Measurements from ENCODE around the gene ENTHD1.

Gene ENTHD1

DNA sequence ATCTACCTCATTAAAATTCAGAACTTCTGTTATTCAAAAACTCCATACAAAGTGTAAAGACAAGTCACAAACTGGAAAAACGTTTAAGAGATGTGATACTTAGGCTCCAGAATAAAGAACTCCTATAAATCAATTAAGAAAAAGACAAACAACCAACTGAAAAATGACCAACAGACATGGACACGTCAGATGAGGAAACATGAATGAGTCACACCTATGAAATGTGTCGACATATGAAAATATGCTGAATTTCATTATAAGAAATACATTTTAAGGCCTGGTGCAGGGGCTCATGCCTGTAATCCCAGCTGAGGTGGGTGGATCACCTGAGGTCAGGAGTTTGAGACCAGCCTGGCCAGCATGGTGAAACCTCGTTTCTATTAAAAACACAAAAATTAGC, 78.7 kb downstream of the ENTHD1 start:
- intact Hi-C loops (cut with DNase I) = no loop called here
- DNase-seq = no peak

DNA sequence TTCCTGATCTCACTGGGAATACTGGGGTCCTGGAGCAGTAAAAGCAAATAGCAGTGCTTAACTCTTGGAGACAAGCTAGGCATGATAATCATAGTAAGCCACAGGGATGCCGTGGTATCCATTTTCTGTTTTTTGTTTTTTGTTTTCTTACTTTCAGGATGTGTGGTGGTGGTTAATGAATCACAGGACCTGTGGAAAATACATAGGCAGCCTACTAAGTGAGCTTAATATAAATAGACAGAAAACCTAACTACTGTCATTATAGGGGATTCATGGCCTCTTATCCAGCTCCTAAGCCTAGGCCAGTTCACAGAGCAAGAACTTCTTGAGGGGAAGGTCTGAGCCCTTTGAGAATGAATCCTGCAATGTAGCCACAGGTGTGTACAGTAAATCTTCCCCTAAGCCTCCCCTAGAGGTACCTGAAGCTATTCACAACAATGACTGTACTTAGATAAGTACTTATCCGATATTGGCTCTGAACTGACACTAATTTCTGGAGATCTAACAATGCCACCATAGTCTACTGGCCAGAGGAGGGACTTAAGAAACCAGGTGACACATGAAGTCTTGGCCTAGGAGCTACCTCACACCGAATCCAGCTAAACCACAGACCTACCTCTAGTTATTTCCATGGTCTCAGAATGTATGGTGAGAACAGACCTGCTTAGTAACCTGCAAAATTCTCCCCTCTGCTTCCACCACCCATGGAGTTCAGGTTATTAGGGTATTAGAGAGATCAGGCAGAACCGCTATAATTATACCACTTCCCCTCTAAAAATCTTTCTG, 83.6 kb downstream of the ENTHD1 start:
- DNase-seq = no peak
- intact Hi-C loops (cut with DNase I) = no loop called here

DNA sequence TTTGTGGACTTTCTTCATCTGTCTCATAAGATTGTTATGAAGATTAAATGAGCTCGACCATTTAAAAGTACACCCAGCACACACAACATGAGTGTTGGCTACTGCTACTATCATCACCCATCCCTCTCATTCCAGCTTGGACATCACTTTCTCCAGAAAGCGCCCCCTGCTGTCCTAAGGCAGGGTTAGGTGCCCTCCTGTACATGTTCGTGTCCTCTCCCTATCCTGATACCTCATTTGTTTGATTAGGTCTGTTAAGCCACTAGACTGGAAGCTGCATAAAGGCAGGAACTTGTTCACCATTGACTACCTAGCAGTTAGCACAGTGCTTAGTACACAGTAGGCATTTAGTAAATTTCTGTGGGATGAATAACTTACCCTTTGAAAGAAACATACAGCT, 85.5 kb downstream of the ENTHD1 start:
- intact Hi-C loops (cut with DNase I) = no loop called here
- peak in 10 of 42 donors; percentile 4 to 53 (median 16) for DNase-seq

DNA sequence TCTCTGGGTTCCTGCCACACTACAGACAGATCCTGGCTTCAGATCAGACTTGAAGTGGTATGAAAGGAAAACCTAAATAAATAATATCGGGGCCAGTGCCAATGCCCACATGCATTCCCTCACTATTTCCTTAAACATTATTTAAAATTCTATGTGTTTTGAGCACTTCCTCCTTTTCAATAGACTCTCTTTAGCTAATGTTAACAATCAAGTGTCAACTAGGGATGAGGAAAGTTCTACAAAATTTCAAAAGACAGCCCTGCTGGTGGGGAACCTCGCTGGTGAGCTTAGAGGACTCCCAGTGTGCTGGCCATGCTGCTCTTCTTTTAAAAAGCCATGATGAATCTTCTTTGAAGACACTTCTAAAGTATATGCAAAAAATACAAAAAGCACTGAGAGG, 87.5 kb downstream of the ENTHD1 start:
- intact Hi-C loops (cut with DNase I) = no loop called here
- DNase-seq = no peak

DNA sequence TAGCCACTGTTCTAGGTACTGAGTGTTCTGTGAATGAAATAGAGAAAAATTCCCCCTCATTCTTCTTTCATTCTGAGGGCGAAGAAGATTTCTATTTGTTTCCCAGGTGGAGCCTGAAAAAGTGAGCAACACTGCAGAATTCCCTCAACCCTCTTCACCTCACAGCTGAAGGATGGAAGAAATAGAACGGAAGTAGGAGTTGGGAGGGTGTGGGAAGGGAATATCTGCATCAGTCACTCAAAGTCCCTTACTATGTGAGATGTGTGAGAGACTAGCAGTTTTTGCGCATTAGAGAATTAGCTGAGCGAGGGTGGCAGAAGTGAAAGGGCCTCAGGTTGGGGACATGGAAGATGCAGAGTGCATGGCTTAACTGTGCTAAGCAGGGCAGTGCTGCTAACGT, 88.4 kb downstream of the ENTHD1 start:
- DNase-seq = peak in 15 of 42 donors; percentile 2 to 57 (median 27)
- intact Hi-C loops (cut with DNase I) = no loop called here

DNA sequence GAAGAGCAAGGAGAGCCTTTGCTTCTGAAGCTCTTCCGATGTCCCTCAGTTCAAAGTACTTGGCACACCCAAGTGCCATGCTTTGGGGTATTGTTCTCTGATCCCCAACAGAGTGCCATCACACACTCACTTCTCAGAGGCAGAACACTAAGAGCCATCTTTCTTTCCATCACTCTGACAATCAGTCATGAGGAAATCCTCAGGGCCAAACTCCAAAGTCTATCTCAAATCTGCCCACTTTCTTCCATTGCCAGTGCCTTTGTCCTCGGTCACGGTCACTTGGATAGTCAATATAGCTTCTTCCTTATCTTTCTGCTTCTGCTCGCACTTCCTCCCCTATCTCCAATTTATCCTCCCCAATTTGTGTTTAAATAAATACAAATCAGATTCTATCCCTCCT, 90.9 kb downstream of the ENTHD1 start:
- intact Hi-C loops (cut with DNase I) = no loop called here
- no peak for DNase-seq

DNA sequence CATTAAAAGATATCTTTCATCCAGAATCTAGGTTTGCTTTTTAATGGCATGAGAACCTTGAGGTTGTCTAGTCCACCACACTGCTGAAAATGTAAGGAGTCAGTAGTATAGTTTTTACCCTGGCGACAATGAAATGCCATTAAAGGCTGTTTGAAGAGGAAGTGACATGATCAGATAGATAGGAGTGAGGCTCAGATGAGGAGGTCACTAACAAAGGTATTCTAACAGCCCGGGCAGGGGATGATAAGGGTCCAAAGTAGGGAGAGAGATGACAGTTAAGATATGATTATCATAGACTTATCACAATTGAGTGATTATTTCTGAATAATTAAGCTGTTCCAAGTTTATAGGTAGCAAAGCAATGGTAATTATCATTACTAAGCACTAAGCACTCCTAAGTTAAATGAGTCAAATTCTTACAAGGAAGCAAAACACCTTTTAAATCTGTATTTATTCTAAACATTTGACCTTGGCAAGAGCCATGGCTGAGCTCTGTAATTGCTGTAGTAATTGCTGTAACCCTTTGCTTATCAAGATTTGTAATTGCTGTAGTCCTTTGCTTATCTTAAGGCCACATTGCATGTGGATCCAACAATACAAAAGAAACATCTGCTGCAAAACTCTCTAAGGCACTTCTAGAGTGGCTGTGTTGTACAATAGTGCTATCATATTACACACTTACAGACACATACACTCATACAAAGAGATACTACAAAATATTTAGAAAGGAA, 92.6 kb downstream of the ENTHD1 start:
- intact Hi-C loops (cut with DNase I) = no loop called here
- no peak for DNase-seq

DNA sequence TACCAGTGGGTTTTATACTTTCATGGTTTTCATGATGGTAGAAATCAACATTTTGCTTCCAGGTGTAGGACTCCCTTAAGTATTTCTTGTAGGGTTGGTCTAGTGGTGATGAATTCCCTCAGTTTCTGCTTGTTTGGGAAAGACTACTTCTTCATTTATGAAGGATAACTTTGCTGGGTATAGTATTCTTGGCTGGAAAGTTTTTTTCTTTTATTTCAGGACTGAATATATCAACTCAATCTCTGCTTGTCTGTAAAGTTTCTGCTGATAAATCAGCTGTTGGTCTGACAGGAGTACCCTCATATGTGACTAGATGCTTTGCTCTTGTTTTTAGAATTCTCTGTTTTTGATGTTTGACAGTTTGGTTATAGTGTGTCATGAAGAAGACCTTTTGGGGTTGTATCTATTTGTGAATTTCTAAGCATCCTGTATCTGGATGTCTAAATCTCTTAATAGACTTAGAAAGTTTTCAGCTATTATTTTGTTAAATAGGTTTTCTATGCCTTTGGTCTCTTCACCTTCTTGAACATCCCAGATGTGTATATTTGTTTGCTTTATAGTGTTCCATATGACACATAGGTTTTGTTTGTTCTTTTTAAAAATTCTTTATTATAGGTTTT, 95.9 kb downstream of the ENTHD1 start:
- no peak for DNase-seq
- intact Hi-C loops (cut with DNase I) = no loop called here

DNA sequence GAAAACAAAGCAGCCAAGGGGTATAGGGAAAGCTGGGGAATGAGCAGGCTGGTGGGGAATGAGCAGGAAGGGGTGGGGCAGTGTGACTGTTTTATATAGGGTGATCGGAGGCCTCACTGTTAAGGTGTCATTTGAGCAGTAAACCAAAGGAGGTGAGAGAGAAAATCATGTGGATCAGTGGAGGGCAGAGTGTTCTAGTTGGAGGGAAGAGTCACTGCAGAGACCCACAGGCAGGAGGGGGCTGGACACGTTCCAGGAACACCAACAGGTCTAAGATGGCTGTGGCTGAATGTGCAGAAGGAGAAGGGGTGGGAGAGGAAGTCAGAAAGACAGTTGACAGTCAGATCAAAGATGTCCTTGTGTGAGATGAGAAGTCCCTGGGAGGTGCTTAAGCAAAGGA, 103.8 kb downstream of the ENTHD1 start:
- DNase-seq = no peak
- intact Hi-C loops (cut with DNase I) = no loop called here

DNA sequence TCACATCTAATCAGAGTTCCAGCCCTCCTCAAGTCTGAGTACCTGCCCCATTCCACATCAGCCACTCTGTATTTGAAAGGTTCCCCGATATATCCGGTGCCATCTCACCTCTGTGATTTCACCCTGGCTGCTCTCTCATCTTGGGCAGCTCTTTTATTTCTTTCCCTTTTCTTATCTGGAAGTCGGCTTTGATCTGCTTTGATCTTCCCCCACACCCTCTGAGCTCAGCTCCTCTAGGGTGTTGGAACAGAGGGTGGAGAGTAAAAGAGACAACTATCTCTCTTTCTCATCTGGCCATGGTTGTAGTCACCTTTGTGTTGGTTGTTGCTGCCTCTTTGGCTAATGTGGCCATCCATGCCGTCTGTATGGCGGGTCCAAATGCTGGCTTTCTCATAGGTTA, 108.3 kb downstream of the ENTHD1 start:
- no peak for DNase-seq
- intact Hi-C loops (cut with DNase I) = no loop called here

DNA sequence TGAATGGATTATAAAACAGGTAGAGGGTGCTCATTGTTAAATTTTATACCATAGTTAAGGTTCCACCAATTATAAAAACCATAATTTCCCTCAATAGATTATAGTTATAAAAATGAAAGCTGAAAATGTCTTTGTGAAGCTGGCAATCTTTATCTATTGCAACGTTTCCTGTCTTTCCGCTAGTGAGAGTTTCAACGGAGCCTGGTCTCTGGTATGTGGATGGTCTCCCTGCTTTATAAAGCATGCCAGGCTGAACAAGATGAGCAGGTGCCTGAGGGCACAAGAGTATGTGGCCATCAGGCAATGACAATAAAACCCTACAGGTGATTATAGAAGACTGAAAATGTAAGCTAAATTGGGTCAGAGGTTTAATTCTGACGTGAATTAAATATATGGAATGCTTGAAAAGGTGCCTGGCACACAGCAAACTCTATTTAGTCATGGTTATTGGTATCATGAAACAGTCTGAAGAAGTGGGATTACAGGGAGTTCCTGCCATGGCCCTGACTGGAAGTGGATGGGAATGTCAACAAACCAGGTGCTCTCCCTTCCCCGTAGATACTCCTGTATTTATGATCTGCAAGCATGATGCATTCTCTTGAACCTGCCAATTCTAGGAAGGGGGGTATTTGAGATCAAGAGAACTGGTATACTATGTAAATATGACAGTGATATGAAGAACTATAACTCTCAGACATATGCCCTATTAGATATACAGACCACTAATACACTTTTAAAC, 115.7 kb downstream of the ENTHD1 start:
- intact Hi-C loops (cut with DNase I) = no loop called here
- no peak for DNase-seq

DNA sequence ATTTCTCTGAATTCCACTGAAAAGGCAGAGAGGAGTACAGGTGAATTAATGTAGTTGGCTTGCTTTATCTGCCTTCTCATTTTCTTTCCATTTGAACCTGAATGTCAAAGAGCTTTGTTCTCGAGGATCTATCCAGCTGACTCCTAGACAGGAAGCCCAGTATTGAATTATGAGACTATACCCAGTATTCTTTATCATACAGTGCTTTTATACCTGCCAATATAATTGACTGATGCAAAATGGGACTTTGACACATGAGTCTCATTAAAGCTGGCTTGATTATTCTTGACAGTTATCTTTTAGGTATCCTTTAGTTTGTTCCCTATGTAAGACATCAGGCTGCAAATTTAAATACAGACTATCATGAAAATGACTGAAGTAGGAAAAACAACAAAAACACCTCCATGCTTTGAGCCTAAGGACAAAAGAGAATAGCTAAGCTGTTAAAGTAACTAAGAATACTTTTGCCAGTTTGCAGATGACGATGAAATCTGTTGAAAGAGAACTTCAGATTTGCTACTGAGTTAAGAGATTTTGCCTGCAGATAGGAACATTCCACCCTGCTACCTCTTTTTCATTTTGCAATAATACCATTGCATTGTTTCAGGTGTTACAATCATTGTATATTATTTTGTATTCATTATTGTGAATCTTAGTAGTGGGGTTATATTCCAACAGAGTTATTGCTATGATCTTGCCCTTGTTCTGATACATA, 117.1 kb downstream of the ENTHD1 start:
- intact Hi-C loops (cut with DNase I) = no loop called here

DNA sequence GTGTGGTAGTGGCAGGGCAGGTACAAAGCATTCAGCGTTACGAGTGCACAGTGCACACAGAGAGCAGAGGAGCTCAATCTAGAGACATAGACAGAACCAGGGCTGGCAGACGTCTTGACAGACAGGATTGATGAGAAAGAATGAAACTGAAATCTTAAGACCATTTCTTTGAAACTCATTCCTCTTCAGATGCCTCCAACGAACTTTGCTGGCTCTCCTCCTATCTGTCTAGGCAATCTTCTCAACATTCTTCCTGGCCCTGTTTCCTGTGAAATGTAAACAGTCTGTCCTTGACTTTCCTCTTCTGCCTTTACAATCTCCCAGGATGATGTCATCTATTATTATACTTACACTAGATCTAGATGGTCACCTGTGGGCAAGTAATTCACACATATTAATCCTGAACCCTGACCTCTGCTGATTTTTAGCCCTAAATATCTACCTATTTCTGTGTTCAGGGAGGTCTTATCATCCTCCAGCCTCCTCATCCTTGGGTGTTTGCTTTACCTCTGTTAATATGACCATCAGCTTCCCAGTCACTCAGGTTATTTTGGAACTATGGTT, 119.5 kb downstream of the ENTHD1 start:
- intact Hi-C loops (cut with DNase I) = no loop called here
- no peak for DNase-seq

More for the DNA sequence above, 117.1 kb downstream of the ENTHD1 start:
- DNase-seq = no peak

DNA sequence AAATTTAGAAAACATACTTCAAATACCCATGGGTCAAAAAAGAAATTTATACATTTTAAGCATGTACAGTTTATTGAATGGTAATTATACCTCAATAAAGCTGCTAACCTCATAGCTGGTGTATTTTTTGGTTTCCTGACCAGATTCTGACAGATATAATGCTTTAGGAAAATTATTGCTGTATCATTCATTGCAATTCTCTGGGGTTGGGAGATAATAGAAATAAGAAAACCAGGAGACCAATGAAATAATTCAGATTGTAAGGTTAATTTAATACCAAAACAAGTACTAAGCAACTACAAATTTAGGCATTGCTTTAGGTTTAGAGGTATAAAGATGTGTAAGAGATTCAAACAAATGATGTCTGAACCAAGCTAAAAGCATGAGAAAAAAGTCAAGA, 120.1 kb downstream of the ENTHD1 start:
- DNase-seq = no peak

DNA sequence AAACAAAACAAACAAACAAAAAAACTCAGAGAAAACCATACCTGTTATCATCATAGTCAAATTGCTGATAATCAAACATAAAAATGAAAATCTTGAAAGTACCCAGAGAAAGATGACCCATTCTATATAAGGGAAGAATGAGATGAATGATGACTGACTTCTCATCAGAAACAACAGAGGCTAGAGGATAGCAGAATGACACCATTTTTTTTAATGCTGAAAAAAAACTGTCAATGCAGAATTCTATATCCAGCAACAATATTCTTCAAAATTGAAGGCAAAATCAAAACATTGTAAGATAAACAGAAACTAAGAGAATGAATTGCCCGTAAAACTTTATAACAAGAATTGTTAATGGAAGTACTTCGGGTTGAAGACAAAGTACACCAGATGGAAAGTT, 122.1 kb downstream of the ENTHD1 start:
- no peak for DNase-seq
- intact Hi-C loops (cut with DNase I) = no loop called here

More for the DNA sequence above, 120.1 kb downstream of the ENTHD1 start:
- intact Hi-C loops (cut with DNase I) = no loop called here

DNA sequence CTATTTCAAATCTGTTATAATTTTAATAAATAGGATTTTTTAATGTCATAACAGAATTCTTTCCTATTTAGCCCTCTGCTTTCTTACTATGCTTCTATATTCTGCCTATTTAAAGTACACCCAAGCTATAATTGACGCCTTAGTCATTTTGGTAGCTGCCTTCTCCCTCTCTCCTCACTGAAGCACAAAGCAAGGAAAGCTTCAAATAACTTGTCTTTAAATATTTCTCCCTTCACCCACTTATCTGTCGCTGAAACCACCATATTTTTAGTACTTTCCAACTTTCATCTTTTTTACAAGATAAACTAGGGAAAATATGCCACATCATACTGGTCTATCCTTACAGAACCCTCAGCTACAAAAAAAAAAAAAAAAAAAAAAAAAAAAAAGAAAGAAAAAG, 127.9 kb downstream of the ENTHD1 start:
- intact Hi-C loops (cut with DNase I) = no loop called here

DNA sequence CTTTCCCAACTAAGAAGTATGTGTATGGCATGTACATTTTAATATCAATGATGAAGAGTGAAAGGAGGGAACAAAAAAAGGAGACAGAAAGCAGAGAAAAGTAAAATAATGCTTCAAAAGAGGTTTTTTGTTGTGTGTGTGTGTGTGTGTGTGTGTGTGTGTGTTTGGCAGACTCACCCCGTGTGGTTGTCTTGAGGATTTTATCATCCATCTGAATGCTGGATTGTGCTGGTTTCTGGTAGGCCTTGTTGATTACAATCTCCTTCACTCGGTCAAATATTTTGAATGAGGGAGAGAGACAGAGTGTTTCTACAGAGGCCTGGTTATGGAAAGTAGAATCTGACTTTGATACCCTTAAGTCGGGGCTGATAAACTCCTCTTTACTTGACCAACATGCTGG, 128.5 kb downstream of the ENTHD1 start:
- intact Hi-C loops (cut with DNase I) = no loop called here
- DNase-seq = no peak

More for the DNA sequence above, 127.9 kb downstream of the ENTHD1 start:
- DNase-seq = peak in 4 of 42 donors; percentile 8 to 41 (median 26)

DNA sequence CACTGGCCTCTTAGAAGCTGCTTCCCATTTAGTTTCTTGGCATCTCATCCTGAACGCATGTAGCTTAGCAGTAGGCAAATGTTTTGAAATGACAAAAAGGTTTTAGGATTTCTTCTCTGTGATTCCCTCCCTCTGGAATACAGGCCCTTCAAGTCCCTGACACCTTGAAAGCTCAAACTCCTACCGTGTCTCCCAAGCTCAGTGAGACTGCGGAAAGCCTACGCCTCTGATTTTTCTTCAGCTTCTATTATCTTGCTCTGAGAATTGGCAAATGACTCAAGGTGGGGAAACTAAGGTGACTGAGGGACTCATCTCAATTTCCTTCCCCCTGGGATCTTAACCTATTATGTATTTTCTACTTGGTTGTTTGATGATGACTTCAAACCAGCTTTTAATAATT, 130.3 kb downstream of the ENTHD1 start:
- intact Hi-C loops (cut with DNase I) = no loop called here
- DNase-seq = peak in 30 of 42 donors; percentile 5 to 79 (median 34)

DNA sequence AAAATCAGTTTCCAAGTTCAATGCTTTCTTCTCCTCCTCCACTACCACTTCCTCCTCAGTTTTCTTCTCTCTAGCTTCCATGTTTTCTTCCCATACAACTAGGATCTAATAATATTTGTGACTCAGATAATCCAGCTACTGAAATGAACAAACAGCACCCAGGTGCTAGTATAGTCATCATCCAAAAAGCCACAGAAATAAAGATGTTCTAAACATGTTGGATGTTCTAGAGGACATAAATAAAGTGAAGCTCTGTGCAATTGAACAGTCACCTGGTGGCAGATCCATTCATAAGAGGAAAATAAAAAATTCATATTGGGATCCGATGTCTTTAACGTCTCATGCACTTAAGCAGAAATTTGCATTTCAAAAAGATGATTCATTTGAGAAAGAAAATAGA, 142.8 kb downstream of the ENTHD1 start:
- DNase-seq = no peak
- intact Hi-C loops (cut with DNase I) = no loop called here

Data from head of caudate nucleus (tissue), 42 donors.